RWPE2 (cell line): Measurements from ENCODE around the gene ITIH6.
"Not testable (repeated sequence)": the region's sequence is repeated elsewhere in the genome, so short reads cannot be mapped to it uniquely, and the experiment has no call there.

Experiments used
- ATAC-seq: fragments of 200-7000 bp; cut with Tn5 transposase; 3 replicates; pipeline ENCODE4 v1.9.1; 2021; ENCODE audit warnings: low read depth
- DNase-seq: peaks from one replicate; pipeline ENCODE4 v3.0.0-alpha.2; 2020; ENCODE audit warnings: low spot score
- H3K27ac ChIP-seq: fragments of 450-650 bp; 2 replicates; pipeline ENCODE4 v1.5.1; 2017; ENCODE audit warnings: mild to moderate bottlenecking; ENCODE audit not compliant: poor library complexity, severe bottlenecking
- H3K27me3 ChIP-seq: fragments of 250-450 bp; sonication (Bioruptor Pico); 2 replicates; pipeline ENCODE4 v1.5.1; 2021; ENCODE audit warnings: mild to moderate bottlenecking, moderate library complexity; ENCODE audit not compliant: insufficient read depth, poor library complexity, severe bottlenecking
- H3K36me3 ChIP-seq: fragments of 250-450 bp; sonication (Bioruptor Pico); 2 replicates; pipeline ENCODE4 v1.5.1; 2020; ENCODE audit warnings: low read depth, mild to moderate bottlenecking, moderate library complexity
- H3K4me1 ChIP-seq: fragments of 250-450 bp; sonication (Bioruptor Pico); 2 replicates; pipeline ENCODE4 v1.5.1; 2021; ENCODE audit warnings: mild to moderate bottlenecking, moderate library complexity; ENCODE audit not compliant: insufficient read depth, poor library complexity, severe bottlenecking
- H3K4me3 ChIP-seq: fragments of 250-450 bp; sonication (Bioruptor Pico); 2 replicates; pipeline ENCODE4 v1.5.1; 2021; ENCODE audit warnings: mild to moderate bottlenecking, moderate library complexity; ENCODE audit not compliant: severe bottlenecking
- H3K9me3 ChIP-seq: fragments of 250-450 bp; sonication (Bioruptor Pico); 2 replicates; pipeline ENCODE4 v1.5.1; 2021; ENCODE audit warnings: mild to moderate bottlenecking, moderate library complexity; ENCODE audit not compliant: severe bottlenecking
- CTCF ChIP-seq: fragments of 450-650 bp; IDR thresholded peaks from one replicate; pipeline ENCODE4 v1.5.1; 2017; ENCODE audit warnings: mild to moderate bottlenecking, moderate library complexity; ENCODE audit not compliant: poor library complexity, severe bottlenecking

The ITIH6 gene

GRCh38 chrX:54798137-54798536 is at the start of gene ITIH6:
Gene ITIH6, minus strand, starts transcription at chrX:54798255. Its CDS starts 45 bp downstream, at chrX:54798210.
- no peak for DNase-seq
- H3K36me3 ChIP-seq, result no peaks in the 10 kb centered on the region
- no peak within 1 kb of the TSS for H3K4me3 ChIP-seq
- no peak within 1 kb of the TSS for H3K27ac ChIP-seq
- no peak for ATAC-seq
- H3K4me1 ChIP-seq, result no peaks in the 10 kb centered on the region
- no peak for TF ChIP-seq CTCF
- H3K27me3 ChIP-seq, result no peaks in the 10 kb centered on the region
- H3K9me3 ChIP-seq, result no peaks in the 10 kb centered on the region

- H3K27ac ChIP-seq, DNase-seq, H3K36me3 ChIP-seq, H3K9me3 ChIP-seq, ATAC-seq, H3K27me3 ChIP-seq, H3K4me1 ChIP-seq, H3K4me3 ChIP-seq: not testable (repeated sequence)
These were observed 49.6 kb upstream of the ITIH6 start for GRCh38 chrX:54847700-54848099.

- no peak for DNase-seq
- H3K9me3 ChIP-seq, result no peaks in the 10 kb centered on the region
- TF ChIP-seq CTCF, result no peak
These were observed 45.0 kb upstream of the ITIH6 start for GRCh38 chrX:54843050-54843449.

GRCh38 chrX:54842607-54843006 is 44.6 kb upstream of the ITIH6 start:
- ATAC-seq, result no peak
- no peak overlapping the region for H3K27ac ChIP-seq
- H3K36me3 ChIP-seq, result no peaks in the 10 kb centered on the region
- H3K4me3 ChIP-seq, result no peak overlapping the region
- no peak for TF ChIP-seq CTCF
- H3K4me1 ChIP-seq, result no peaks in the 10 kb centered on the region
- no peaks in the 10 kb centered on the region for H3K9me3 ChIP-seq
- DNase-seq, result no peak
- no peaks in the 10 kb centered on the region for H3K27me3 ChIP-seq

More at GRCh38 chrX:54843050-54843449, 45.0 kb upstream of the ITIH6 start:
- no peak overlapping the region for H3K27ac ChIP-seq
- no peaks in the 10 kb centered on the region for H3K27me3 ChIP-seq
- no peaks in the 10 kb centered on the region for H3K4me1 ChIP-seq
- ATAC-seq, result no peak
- no peak overlapping the region for H3K4me3 ChIP-seq
- H3K36me3 ChIP-seq, result no peaks in the 10 kb centered on the region

GRCh38 chrX:54841184-54841874 is 43.3 kb upstream of the ITIH6 start:
- not testable (repeated sequence) for H3K36me3 ChIP-seq, H3K27me3 ChIP-seq, DNase-seq, H3K4me1 ChIP-seq, H3K9me3 ChIP-seq, H3K4me3 ChIP-seq, H3K27ac ChIP-seq
- peak; percentile 54; the same call in 1 of the 3 replicates for ATAC-seq

- Histone ChIP-seq H3K36me3 (no peaks in the 10 kb centered on the region), H3K9me3 (no peaks in the 10 kb centered on the region), H3K4me3 (no peak overlapping the region), H3K4me1 (no peaks in the 10 kb centered on the region), H3K27ac (no peak overlapping the region), H3K27me3 (no peaks in the 10 kb centered on the region)
- ATAC-seq, result no peak
- no peak for TF ChIP-seq CTCF
- no peak for DNase-seq
These were observed 40.5 kb upstream of the ITIH6 start for GRCh38 chrX:54838583-54838982.
